ENCODE results near the gene GPR32. TPM values are rescaled to one million over a fixed set of nuclear protein-coding genes. Genes with fewer than 3 reads are reported as not detected.

The GPR32 gene
- total RNA-seq, 2 donors from 2014 or later = not detected

DNA sequence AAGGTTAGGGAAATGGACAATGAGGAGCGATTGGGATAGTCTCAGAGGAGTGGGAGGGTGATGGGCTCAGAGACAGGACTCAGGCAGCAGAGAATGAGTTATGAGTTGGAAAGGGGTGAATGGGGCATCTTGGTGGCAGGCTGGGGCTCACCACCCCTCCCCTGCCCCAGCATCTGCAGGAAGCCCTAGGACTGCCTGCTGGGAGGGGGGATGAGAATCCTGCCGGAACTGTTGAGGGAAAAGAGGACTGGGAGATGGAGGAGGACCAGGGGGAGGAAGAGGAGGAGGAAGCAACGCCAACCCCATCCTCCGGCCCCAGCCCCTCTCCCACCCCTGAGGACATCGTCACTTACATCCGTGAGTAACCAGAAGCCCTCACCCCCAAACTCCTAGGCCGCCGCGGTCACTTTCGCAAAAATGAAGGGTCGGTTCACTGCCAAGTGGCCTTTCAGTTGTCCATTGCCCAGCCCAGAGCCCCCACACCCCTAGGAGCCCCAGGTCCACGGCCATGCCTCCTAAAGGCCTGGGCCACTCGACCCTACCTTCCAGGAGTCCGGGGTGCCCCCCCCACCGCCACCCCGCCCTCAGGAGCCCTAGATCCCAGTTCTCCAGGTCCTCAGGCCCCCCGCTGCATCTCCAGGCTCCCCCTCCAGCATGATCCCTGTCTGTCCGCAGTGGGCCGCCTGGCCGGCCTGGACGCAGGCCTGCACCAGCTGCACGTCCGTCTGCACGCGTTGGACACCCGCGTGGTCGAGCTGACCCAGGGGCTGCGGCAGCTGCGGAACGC lies 46.3 kb upstream of the GPR32 start:
- Histone ChIP-seq H3K27me3 (peaks cover 0 to 2% of the 10 kb centered on the region in 2 donors), H3K4me3 (peak overlapping the region; percentile 35 to 71), H3K27ac (peak overlapping the region; percentile 11 to 41), H3K4me1 (peaks cover 0 to 35% of the 10 kb centered on the region in 2 donors), H3K9me3 (no peaks in the 10 kb centered on the region), H3K36me3 (no peaks in the 10 kb centered on the region)
- DNase-seq (ENCODE audit: low spot score) = no peak
- TF ChIP-seq, protein P1, sequence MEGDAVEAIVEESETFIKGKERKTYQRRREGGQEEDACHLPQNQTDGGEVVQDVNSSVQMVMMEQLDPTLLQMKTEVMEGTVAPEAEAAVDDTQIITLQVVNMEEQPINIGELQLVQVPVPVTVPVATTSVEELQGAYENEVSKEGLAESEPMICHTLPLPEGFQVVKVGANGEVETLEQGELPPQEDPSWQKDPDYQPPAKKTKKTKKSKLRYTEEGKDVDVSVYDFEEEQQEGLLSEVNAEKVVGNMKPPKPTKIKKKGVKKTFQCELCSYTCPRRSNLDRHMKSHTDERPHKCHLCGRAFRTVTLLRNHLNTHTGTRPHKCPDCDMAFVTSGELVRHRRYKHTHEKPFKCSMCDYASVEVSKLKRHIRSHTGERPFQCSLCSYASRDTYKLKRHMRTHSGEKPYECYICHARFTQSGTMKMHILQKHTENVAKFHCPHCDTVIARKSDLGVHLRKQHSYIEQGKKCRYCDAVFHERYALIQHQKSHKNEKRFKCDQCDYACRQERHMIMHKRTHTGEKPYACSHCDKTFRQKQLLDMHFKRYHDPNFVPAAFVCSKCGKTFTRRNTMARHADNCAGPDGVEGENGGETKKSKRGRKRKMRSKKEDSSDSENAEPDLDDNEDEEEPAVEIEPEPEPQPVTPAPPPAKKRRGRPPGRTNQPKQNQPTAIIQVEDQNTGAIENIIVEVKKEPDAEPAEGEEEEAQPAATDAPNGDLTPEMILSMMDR (IDR thresholded peaks at IDR 0.05) = no peak

- Histone ChIP-seq H3K4me3 (peak overlapping the region; percentile 45 to 71), H3K9me3 (no peaks in the 10 kb centered on the region), H3K27ac (peak overlapping the region; percentile 58 to 73), H3K27me3 (no peaks in the 10 kb centered on the region), H3K36me3 (no peaks in the 10 kb centered on the region), H3K4me1 (peaks cover 0 to 31% of the 10 kb centered on the region in 2 donors)
- TF ChIP-seq, protein P1 (IDR thresholded peaks at IDR 0.05) = peak; percentile 63 to 85
- DNase-seq (ENCODE audit: low spot score) = peak; percentile 96
Measured at GRCh38 chr19:50724522-50725217, 45.6 kb upstream of the GPR32 start.

DNA sequence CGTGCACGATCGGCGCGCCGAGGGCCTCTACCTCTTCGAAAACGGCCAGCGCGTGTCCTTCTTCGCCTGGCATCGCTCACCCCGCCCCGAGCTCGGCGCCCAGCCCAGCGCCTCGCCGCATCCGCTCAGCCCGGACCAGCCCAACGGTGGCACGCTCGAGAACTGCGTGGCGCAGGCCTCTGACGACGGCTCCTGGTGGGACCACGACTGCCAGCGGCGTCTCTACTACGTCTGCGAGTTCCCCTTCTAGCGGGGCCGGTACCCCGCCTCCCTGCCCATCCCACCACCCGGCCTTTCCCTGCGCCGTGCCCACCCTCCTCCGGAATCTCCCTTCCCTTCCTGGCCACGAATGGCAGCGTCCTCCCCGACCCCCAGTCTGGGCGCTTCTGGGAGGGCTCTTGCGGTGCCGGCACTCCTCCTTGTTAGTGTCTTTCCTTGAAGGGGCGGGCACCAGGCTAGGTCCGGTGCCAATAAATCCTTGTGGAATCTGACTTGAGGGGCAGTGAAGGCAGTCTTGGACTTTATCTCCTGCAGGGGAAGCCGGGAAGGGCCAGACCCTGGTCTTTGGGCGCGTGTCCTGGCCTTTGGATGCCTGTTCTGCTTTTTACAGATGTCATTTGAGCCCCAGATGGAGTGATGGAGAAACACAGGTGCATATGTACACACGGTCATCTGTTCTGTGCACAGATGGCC lies 44.9 kb upstream of the GPR32 start:
- Histone ChIP-seq H3K27ac (peak overlapping the region; percentile 58 to 73), H3K4me3 (peak overlapping the region; percentile 45 to 71), H3K4me1 (peaks cover 0 to 31% of the 10 kb centered on the region in 2 donors), H3K36me3 (no peaks in the 10 kb centered on the region), H3K27me3 (no peaks in the 10 kb centered on the region), H3K9me3 (no peaks in the 10 kb centered on the region)
- no peak for DNase-seq (ENCODE audit: low spot score)
- TF ChIP-seq, protein P1 (IDR thresholded peaks at IDR 0.05) = no peak

DNA sequence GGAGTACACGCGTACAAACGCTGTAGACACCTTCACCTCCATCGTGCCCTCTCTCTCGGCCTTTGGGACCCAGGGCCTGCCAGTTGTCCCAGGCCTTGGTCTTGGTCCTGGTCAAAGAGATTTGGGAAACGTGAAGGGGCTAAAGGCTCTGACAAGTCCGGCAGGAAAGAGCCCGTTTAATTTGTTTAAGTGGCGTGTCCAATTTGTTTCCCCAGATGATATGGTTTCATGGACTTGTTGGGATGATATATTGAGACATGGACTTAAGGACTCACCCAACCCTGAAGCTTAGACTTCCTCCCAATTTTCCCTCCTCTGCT lies 44.4 kb upstream of the GPR32 start:
- Histone ChIP-seq H3K36me3 (no peaks in the 10 kb centered on the region), H3K27me3 (no peaks in the 10 kb centered on the region), H3K4me1 (peaks cover 0 to 31% of the 10 kb centered on the region in 2 donors), H3K27ac (no peak overlapping the region), H3K9me3 (no peaks in the 10 kb centered on the region), H3K4me3 (peak overlapping the region in 1 of 2 donors; percentile 71)
- DNase-seq (ENCODE audit: low spot score) = no peak
- TF ChIP-seq, protein P1 (IDR thresholded peaks at IDR 0.05) = no peak

GRCh38 chr19:50728084-50728737 lies 42.1 kb upstream of the GPR32 start:
- peaks cover 0 to 29% of the 10 kb centered on the region in 2 donors for H3K4me1 ChIP-seq
- no peak overlapping the region for H3K27ac ChIP-seq
- peak; percentile 71 for DNase-seq (ENCODE audit: low spot score)
- TF ChIP-seq, protein P1 (IDR thresholded peaks at IDR 0.05) = no peak
- no peaks in the 10 kb centered on the region for H3K36me3 ChIP-seq
- no peak overlapping the region for H3K4me3 ChIP-seq
- H3K27me3 ChIP-seq = no peaks in the 10 kb centered on the region
- H3K9me3 ChIP-seq = no peaks in the 10 kb centered on the region

All from right atrium auricular region (tissue), 2 donors.